Measurements from ENCODE around the gene SMAD2. TPM values are rescaled to one million over a fixed set of nuclear protein-coding genes. Genes with fewer than 3 reads are reported as not detected.

Gene SMAD2
- total RNA-seq, 4 donors from 2014 or later: 54.5 to 105 (median 83.6) TPM

- no peak overlapping the region for H3K4me3 ChIP-seq (ENCODE audit: low read depth, poor library complexity, severe bottlenecking)
- intact Hi-C loops (cut with DNase I; ENCODE audit: low total_unique reads): no loop called here
- TF ChIP-seq POLR2A (IDR thresholded peaks at IDR 0.05) (no peak), CTCF (IDR thresholded peaks at IDR 0.05) (no peak)
- no peak for DNase-seq (ENCODE audit: low spot score in 2 of 2)
- 95 to 96% methylated on average over 6 of the region's 6 CpGs for WGBS, 2 donors
These were observed 10.5 kb downstream of the SMAD2 start for GRCh38 chr18:47919916-47920315.

- no peak for DNase-seq (ENCODE audit: low spot score in 2 of 2)
- TF ChIP-seq CTCF (IDR thresholded peaks at IDR 0.05): no peak
- no peak for TF ChIP-seq POLR2A (IDR thresholded peaks at IDR 0.05)
- no peak overlapping the region for H3K4me3 ChIP-seq (ENCODE audit: low read depth, poor library complexity, severe bottlenecking)
- intact Hi-C loops (cut with DNase I; ENCODE audit: low total_unique reads): no loop called here
- WGBS, 2 donors: 69 to 70% methylated on average over 8 of the region's 8 CpGs
These were observed 12.4 kb downstream of the SMAD2 start for GRCh38 chr18:47917923-47918610.

GRCh38 chr18:47915930-47916329 lies 14.5 kb downstream of the SMAD2 start:
- TF ChIP-seq CTCF (IDR thresholded peaks at IDR 0.05): no peak
- no peak for TF ChIP-seq POLR2A (IDR thresholded peaks at IDR 0.05)
- WGBS, 2 donors: 73 to 74% methylated on average over 3 of the region's 3 CpGs

GRCh38 chr18:47915229-47915628 lies 15.2 kb downstream of the SMAD2 start:
- TF ChIP-seq POLR2A (IDR thresholded peaks at IDR 0.05) (no peak), CTCF (IDR thresholded peaks at IDR 0.05) (no peak)
- no peak for DNase-seq (ENCODE audit: low spot score in 2 of 2)
- intact Hi-C loops (cut with DNase I; ENCODE audit: low total_unique reads): no loop called here
- no peak overlapping the region for H3K4me3 ChIP-seq (ENCODE audit: low read depth, poor library complexity, severe bottlenecking)

More at GRCh38 chr18:47915930-47916329, 14.5 kb downstream of the SMAD2 start:
- intact Hi-C loops (cut with DNase I; ENCODE audit: low total_unique reads): no loop called here
- no peak for DNase-seq (ENCODE audit: low spot score in 2 of 2)
- no peak overlapping the region for H3K4me3 ChIP-seq (ENCODE audit: low read depth, poor library complexity, severe bottlenecking)

GRCh38 chr18:47912794-47913585 lies 17.5 kb downstream of the SMAD2 start:
- TF ChIP-seq POLR2A (IDR thresholded peaks at IDR 0.05): no peak
- intact Hi-C loops (cut with DNase I; ENCODE audit: low total_unique reads): no loop called here
- H3K4me3 ChIP-seq (ENCODE audit: low read depth, poor library complexity, severe bottlenecking): no peak overlapping the region
- DNase-seq (ENCODE audit: low spot score in 2 of 2): no peak
- WGBS, 2 donors: 86 to 92% methylated on average over 11 of the region's 11 CpGs

- intact Hi-C loops (cut with DNase I; ENCODE audit: low total_unique reads): no loop called here
- no peak for DNase-seq (ENCODE audit: low spot score in 2 of 2)
- WGBS, 2 donors: 75 to 76% methylated on average over 1 of the region's 1 CpG
- TF ChIP-seq POLR2A (IDR thresholded peaks at IDR 0.05) (no peak), CTCF (IDR thresholded peaks at IDR 0.05) (no peak)
- H3K4me3 ChIP-seq (ENCODE audit: low read depth, poor library complexity, severe bottlenecking): no peak overlapping the region
These were observed 18.1 kb downstream of the SMAD2 start for GRCh38 chr18:47912343-47912742.

All from lower leg skin (tissue), 4 donors.